NCI-H1105 (cell line): ENCODE data around the gene CRTAP.
A peak's percentile ranks its signal among the peaks of the same experiment; 100 is the strongest.
"Not testable (repeated sequence)": the region's sequence is repeated elsewhere in the genome, so short reads cannot be mapped to it uniquely, and the experiment has no call there.

Experiments used
- DNase-seq: peaks from one replicate; lab custom pipeline; 2025; lab: John Stamatoyannopoulos, UW

CRTAP gene

DNA sequence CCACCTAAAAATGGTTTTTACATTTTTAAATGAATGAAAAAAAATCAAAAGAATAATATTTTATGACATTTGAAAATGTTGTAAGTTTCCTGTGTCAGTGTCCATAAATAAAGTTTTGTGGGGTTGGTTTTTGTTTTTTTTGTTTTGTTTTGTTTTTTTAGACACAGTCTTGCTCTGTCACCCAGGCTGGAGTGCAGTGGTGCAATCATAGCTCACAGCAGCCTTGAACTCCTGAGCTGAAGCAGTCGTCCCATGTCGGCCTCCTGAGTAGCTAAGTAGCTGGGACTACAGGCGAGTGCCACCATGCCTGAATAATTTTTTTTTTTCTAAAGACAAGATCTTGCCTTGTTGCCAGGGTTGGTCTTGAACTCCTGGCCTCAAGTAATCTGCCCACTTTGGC, 14.1 kb upstream of the CRTAP start:
- DNase-seq = no peak

DNA sequence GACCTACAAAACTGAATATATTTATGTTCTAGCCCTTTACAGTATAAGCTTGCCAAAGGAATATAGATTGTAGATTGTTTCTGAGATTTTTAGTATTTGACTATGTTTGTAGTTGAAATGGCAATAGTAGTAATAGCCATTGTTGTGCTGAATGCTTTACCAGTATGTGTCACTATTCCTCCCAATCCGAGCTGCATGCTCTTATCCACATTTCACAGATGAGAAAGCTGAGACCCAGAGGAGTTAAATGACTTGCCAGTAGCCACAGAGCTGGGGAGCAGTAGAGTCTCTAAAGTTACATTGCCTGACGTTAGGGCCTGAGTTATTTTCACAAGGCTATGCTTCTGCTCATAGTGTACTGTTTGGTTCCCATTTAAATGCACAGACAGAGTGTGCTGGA, 13.6 kb upstream of the CRTAP start:
- no peak for DNase-seq

GRCh38 chr3:33103034-33103433, 10.8 kb upstream of the CRTAP start:
- no peak for DNase-seq

DNA sequence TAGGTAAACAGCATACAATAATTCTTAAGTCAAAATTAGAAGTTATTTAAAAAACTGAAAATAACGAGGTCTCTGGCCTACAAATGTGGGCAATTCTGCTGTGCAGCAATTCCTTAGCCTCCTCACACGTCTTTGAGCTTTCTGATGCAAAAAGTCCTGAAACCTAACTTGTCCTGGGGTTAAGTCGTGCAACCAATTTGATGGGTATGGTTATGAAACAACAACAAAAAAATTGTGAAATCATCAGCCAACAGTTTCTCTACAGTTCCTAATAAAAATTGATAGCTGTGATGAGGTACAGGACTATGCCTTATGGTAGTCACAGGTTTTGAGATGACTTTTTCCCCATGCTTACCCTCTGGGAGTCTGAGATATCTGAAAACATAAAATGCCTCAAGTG, 10.3 kb upstream of the CRTAP start:
- no peak for DNase-seq

- no peak for DNase-seq
Measured at GRCh38 chr3:33104803-33105202, 9.0 kb upstream of the CRTAP start.

DNA sequence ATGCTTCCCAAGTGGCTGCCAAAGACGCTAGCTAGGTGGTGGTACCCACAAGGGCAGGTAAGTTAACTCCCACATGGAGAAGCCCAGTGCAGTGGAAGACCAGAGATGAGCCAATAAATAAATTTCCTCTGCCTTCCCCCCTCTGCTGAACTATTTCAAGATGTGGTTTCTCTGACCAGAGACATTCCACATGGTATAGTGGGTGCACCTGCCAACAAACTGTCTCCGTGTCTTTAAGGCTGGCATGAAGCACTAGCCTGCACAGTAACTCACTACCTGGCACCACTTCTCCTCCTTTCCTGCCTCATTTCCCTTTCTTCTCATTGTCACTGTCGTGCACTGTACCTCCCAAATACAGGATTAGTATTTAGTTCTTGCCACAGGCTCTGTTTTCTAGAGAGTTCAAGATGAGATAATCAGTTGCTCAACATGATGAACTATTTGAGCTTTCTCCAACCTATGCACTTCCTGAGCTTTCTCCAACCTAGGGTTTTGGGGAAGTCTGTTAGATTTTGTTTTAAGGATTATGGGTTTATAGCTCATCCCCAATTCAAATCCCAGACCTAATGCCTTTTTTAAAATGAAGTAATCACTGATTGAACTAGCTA, 8.4 kb upstream of the CRTAP start:
- no peak for DNase-seq

GRCh38 chr3:33106854-33107253, 7.0 kb upstream of the CRTAP start:
- not testable (repeated sequence) for DNase-seq

DNA sequence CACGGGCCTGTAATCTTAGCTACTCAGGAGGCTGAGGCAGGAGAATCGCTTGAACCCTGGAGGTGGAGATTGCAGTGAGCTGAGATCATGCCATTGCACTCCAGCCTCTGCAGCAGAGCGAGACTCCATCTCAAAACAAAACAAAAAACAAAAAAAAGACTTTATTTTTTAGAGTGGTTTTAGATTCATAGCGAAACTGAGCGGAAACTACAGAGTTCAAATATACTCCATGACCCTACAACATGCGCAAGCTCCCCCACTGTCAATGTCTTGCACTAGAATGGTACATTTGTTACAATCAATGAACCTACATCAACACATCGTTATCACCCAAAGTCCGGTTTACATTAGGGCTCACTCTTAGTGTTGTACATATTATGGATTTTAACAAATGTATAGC, 2.2 kb upstream of the CRTAP start:
- no peak for DNase-seq

GRCh38 chr3:33114622-33115023, 809 bp downstream of the CRTAP start:
- no peak for DNase-seq

DNA sequence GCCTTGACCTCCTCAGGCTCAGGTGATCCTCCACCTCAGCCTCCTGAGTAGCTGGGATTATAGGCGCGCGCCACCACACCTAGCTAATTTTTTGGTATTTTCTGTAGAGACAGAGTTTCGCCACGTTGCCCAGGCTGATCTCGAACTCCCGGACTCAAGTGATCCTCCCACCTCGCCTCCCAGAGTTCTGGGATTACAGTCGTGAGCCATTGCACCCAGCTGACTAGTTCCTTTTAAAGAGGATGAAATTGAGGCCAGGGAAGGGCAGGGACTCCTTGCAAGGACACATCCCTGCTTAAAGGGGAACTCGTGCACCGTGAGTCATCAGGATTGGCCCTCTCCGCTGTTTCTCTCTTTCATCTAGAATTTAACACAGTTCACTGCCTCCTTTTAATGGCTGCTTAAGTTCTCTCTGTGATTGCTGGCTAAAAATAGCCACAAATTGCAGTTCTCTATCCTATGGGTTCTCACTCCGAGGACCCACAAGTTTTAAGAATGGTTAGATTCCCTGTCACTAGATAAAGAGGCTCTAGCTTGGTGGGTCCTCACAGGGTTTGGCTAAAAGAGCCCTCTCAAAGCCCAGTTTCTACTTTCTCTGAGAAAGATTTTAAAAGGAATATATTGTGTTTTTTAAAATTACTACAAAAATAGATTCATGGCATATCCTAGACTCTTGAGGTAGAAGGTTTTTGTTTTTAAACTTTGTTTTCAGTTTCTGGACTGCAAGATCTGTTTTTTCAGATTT, 1.4 kb downstream of the CRTAP start:
- DNase-seq = no peak

DNA sequence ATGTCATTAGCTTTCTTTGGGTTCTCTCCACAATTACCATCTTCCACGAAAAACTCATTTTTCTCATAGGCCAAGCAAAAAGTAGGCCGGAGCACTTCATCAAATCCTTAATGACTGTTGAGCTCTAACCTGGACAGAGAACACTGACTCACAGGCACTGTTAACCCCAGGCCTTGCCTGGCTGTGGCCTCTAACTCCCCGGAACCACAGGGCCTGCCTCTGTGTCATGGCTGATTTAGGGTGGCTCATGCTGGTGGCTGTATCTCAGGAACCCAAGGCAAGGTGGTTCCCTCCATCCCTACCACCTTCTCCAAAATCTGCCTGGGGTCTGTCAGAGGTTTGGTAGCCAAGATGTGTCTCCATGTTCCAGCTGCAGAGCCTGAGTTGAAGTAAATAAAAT, 3.6 kb downstream of the CRTAP start:
- DNase-seq = no peak

DNA sequence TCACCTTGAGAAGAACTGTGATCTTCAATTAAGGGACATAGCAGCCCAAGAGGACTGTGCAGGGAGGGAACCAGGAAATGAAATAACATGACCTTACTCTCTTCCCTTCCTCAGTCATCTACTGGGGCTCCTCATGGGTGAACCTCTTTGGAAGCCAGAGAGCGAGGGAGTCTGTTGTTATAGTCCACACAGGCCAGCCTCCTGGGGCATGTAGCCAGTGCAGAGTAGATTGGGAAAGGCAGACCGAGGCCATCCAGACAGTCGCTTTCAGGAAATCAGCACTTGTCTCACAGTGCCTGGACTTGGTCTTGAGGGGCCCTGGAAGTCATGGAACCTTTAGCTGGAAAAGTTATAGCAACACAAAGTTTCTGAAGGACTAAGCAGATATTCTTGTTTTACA, 6.1 kb downstream of the CRTAP start:
- no peak for DNase-seq

GRCh38 chr3:33122991-33123390, 9.2 kb downstream of the CRTAP start:
- DNase-seq = no peak

DNA sequence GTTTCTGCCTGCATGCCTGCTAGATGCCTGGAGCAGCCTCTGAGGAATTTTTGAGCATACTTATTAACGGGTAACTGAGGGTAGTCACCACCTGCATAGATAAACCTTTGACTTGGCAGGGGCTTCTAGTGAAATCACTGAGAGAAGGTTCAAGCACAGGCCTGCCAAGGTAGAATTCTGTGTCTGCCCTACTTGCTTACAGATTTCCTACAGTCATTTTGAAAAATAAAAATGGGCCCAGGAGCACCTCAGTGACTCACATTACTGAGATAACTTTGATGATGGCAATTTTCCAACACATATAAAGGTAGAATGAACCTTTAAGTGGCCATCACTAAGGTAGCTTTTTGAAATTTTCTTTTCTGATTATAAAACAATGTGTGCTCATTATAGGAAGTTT, 10.8 kb downstream of the CRTAP start:
- DNase-seq = no peak

GRCh38 chr3:33125840-33126239, 12.0 kb downstream of the CRTAP start:
- no peak for DNase-seq

DNA sequence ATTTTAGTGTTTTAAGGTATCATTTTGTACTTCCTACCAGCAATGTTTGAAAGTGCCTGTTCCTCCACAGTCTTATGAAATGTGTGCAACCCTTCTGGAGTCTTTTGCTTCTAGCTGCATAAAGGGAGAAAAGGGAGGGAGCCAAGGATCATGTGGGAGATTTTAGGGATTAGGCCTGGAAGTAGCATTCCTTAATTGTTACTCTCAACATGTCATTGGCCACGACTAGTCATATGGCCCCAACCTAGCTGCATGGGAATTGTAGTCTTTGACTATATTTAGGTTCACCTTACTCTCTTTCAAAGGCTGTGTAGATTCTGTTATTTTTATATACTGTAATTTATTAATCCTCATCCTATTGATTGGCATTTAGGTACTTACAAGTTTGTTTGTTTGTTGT, 14.9 kb downstream of the CRTAP start:
- no peak for DNase-seq

DNA sequence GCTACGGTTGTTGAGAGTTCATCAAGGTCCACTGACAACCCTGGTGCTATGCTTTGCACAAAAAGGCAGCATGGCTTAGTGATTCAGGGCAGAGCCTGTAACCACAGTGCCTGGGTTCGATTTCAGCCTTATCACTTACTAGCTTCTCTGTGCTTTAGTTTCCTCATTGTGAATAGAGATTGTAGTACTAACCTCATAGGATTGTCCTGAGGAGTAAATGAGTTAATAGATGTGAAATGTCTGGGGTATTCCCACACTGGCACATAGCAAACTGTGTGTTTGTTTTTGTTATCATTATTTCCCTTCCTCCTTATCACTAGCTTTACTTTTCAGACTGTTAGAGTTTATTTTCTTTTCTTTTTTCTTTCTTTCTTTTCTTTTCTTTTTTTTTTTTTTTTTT, 16.3 kb downstream of the CRTAP start:
- no peak for DNase-seq

GRCh38 chr3:33131331-33132018, 17.7 kb downstream of the CRTAP start:
- peak; percentile 5 for DNase-seq

DNA sequence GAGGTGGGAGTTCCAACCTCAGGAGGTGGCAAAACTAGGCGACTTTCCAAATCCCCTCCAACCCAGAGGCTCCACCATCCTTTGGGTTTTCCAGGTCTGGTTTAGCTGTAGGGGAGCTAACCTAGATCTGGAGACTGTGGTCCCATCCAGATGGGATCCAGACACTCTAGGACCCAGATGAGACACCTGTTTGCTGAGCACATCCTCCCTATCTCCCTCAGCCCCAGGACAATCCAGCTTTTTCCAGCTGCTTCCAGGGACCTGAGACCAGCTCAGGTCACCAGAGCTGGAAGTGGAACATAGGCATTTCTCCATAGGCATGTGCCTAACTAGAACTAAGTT, 18.2 kb downstream of the CRTAP start:
- no peak for DNase-seq

GRCh38 chr3:33134026-33134625, 20.3 kb downstream of the CRTAP start:
- no peak for DNase-seq

GRCh38 chr3:33137691-33138090, 23.9 kb downstream of the CRTAP start:
- no peak for DNase-seq

DNA sequence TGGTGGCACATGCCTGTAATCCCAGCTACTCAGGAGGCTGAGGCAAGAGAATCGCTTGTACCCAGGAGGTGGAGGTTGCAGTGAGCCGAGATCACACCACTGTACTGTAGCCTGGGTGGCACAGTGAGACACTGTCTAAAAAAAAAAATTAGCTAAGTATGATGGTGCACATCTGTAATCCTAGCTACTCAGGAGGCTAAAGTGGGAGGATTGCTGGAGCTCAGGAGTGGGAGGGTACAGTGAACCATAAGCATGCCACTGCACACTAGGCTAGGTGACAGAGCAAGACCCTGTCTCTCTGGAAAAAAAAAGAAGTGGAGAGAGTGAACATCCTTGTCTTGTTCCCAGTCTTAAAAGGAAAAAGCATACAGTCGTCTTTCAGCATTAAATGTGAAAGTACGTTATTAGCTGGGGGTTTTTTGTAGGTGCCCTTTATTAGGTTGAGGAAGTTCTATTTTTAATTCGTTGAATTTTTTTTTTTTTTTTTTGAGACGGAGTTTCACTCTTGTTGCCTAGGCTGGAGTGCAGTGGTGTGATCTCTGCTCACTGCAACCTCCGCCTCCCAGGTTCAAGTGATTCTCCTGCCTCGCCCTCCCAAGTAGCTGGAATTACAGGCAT, 25.3 kb downstream of the CRTAP start:
- DNase-seq = not testable (repeated sequence)

DNA sequence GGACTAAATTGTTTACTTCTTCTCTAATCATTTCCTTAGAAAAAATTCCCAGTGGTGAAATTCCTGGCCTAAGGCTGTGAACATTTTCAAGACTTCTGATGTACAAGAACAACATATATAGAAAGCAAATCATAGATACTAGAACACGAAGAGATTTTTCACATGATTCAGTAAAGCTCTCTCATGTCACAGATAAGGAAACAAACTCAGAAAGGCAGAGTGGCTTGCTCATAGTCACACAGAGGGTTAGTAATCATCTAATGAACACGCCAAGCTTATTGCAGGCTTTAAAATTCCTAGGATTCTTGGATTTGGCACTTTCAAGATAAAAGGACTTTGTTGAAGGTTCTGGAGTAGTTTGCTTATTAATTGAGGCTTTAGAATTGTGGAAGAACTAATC, 26.2 kb downstream of the CRTAP start:
- no peak for DNase-seq
